Upper lobe of left lung (tissue), 4 donors: ENCODE data around the gene NACC2.

Experiments used
- POLR2A ChIP-seq, 4 donors: fragments of 450-650 bp; IDR thresholded peaks; one replicate each; pipeline ENCODE4 v1.5.1; 2016 to 2017; ENCODE audit warnings: antibody characterized with exemption in 4 of 4, mild to moderate bottlenecking in 2 of 4
- POLR2AphosphoS5 ChIP-seq, 2 donors: sonication (generic); formaldehyde crosslinking; IDR thresholded peaks; one replicate each; pipeline ENCODE4 v1.5.1; 2017; ENCODE audit warnings: antibody characterized with exemption in 2 of 2
- TF ChIP-seq, protein P1 (sequence below), 6 experiments: fragments of 450-650 bp in 4 of 6; fragments of 200-600 bp in 2 of 6; sonication (generic) in 2 of 6; IDR thresholded peaks; one replicate each; pipeline ENCODE4 v1.5.1; 2016 to 2019; ENCODE audit warnings: antibody characterized with exemption in 6 of 6

DNA sequence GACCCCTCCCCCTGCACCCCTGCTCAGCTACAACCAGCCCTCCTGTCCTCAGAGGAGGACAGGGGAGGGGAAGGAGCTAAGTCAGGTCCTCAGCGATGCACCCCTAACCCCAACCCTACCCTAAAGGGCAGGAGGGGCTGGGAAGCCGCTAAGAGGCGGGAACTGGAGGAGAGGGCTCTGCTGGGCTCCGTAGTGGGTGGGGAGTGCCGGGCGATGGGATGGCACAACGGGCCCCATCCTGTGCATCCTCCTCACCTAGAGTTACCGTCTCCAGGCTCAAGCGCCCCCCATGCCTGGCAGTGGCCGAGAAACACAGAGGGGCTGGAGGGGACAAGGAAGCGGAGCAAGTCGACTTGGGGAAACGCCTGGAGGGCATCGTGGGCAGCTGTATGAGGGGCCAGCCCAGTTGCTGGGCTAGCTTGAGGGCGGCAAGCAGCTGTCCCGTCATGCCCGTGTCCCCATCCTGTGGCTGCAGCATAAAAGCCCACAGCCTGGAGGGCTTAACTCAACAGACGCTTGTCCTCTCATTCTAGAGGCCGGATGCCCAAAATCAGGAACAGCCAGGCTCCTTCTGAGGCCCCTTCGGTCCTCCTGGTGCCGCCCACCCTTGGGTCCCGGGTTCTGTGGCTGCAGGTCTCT, 110.9 kb downstream of the NACC2 start:
- TF ChIP-seq, protein P1, sequence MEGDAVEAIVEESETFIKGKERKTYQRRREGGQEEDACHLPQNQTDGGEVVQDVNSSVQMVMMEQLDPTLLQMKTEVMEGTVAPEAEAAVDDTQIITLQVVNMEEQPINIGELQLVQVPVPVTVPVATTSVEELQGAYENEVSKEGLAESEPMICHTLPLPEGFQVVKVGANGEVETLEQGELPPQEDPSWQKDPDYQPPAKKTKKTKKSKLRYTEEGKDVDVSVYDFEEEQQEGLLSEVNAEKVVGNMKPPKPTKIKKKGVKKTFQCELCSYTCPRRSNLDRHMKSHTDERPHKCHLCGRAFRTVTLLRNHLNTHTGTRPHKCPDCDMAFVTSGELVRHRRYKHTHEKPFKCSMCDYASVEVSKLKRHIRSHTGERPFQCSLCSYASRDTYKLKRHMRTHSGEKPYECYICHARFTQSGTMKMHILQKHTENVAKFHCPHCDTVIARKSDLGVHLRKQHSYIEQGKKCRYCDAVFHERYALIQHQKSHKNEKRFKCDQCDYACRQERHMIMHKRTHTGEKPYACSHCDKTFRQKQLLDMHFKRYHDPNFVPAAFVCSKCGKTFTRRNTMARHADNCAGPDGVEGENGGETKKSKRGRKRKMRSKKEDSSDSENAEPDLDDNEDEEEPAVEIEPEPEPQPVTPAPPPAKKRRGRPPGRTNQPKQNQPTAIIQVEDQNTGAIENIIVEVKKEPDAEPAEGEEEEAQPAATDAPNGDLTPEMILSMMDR (IDR thresholded peaks at IDR 0.05): no peak
- no peak for TF ChIP-seq POLR2A (IDR thresholded peaks at IDR 0.05)
- no peak for TF ChIP-seq POLR2AphosphoS5 (IDR thresholded peaks at IDR 0.05)
